ENCODE results near the gene P2RY4.

GRCh38 chrX:70234355-70234754 lies 25.6 kb downstream of the P2RY4 start, which contains the start of gene AWAT1:
- no peak for TF ChIP-seq TAF1 (IDR thresholded peaks at IDR 0.05; ENCODE audit: low read depth, low read length)
- TF ChIP-seq ZNF274 (IDR thresholded peaks at IDR 0.05; ENCODE audit: borderline replicate concordance, extremely low read depth, low read length) = no peak
- TF ChIP-seq CTCF (IDR thresholded peaks at IDR 0.05; ENCODE audit: control extremely low read depth in 1 of 3, insufficient read depth in 1 of 3, low read depth in 1 of 3, low read length in 3 of 3) = no peak
- no peak for TF ChIP-seq POLR2A (IDR thresholded peaks at IDR 0.05; ENCODE audit: control extremely low read depth in 1 of 2, low read depth in 2 of 2, low read length in 2 of 2)
- TF ChIP-seq EZH2 (IDR thresholded peaks at IDR 0.05; ENCODE audit: low read depth, low read length, severe bottlenecking) = no peak
- no peak for TF ChIP-seq EP300 (IDR thresholded peaks at IDR 0.05; ENCODE audit: borderline replicate concordance in 1 of 2, low read depth in 2 of 2, low read length in 2 of 2)
- TF ChIP-seq CBX5 (IDR thresholded peaks at IDR 0.05; ENCODE audit: low read depth, low read length) = no peak
- TF ChIP-seq JUN (IDR thresholded peaks at IDR 0.05; ENCODE audit: low read depth, low read length) = no peak
- no peak for TF ChIP-seq GABPA (IDR thresholded peaks at IDR 0.05; ENCODE audit: borderline replicate concordance, insufficient read depth, low read length)
- no peak for TF ChIP-seq TCF12 (IDR thresholded peaks at IDR 0.05; ENCODE audit: low read depth, low read length)
- TF ChIP-seq, protein P1, sequence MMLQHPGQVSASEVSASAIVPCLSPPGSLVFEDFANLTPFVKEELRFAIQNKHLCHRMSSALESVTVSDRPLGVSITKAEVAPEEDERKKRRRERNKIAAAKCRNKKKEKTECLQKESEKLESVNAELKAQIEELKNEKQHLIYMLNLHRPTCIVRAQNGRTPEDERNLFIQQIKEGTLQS (IDR thresholded peaks at IDR 0.05; ENCODE audit: insufficient read depth, low read depth, low read length) = no peak
- TF ChIP-seq POLR2AphosphoS5 (IDR thresholded peaks at IDR 0.05; ENCODE audit: low read depth, low read length) = no peak
- TF ChIP-seq ASH2L (IDR thresholded peaks at IDR 0.05; ENCODE audit: low read length) = no peak
- TF ChIP-seq EGR1 (IDR thresholded peaks at IDR 0.05; ENCODE audit: borderline replicate concordance, low read depth, low read length) = no peak
